ENCODE measurements around the gene EEF1E1. TPM values are rescaled to one million over a fixed set of nuclear protein-coding genes. Genes with fewer than 3 reads are reported as not detected.

The EEF1E1 gene
- total and polyA plus RNA-seq, 9 of the 15 experiments (the other 6 are each of a cell fraction or from before 2014, with no cell fraction given), result 135 to 1,355 (median 327) TPM

DNA sequence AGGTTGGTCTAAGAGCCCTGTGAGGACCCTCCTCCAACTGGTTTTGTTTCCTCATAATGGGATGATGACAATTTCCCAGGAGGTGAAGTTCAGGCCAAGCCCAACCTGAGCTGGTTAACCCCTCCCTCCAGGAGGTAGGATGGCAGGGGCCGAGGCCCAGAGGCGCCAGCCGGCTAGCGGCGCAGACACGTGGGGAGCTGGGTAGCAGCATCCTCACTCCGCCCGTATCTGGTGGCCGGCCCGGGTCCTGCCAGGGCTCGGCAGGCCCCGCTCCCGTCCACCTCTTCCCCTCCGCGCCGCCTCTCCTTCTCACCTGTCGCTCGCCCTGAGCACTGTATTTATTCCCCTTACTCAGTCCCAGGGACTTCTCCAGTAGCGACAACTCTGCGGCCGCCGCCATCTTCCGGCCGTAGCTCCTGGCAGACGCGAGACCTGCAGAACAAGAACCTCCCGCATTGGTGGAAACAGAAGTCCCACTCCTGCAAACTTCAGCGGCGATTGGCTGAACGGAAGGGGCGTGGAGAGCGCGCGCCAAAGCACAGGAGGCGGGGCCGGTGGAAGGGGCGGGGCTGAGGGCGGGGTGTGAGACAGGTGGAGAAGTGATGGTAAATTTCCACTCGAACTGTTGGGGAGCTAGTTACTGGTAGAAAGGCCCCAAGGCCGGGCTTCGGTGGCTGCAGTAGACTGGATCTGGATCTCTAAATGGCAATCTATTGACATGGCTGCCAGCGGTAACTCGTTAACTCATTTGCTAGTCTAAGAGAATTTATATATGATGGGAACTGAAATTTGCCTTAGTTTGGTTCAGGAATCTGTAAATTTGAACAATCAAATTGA is at the start of gene EEF1E1 (continued):
- TF ChIP-seq, protein P1, sequence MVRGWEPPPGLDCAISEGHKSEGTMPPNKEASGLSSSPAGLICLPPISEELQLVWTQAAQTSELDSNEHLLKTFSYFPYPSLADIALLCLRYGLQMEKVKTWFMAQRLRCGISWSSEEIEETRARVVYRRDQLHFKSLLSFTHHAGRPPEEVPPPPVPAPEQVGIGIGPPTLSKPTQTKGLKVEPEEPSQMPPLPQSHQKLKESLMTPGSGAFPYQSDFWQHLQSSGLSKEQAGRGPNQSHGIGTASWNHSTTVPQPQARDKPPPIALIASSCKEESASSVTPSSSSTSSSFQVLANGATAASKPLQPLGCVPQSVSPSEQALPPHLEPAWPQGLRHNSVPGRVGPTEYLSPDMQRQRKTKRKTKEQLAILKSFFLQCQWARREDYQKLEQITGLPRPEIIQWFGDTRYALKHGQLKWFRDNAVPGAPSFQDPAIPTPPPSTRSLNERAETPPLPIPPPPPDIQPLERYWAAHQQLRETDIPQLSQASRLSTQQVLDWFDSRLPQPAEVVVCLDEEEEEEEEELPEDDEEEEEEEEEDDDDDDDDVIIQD (CRISPR knock-in tag; IDR thresholded peaks at IDR 0.05), result no peak
- TF ChIP-seq NR4A1 (CRISPR knock-in tag; IDR thresholded peaks at IDR 0.05) (no peak), NR4A1 (tag; IDR thresholded peaks at IDR 0.05) (no peak), GTF3C2 (IDR thresholded peaks at IDR 0.05; ENCODE audit: borderline replicate concordance, extremely low read depth, insufficient read length) (no peak), SIN3A (IDR thresholded peaks at IDR 0.05; ENCODE audit: borderline replicate concordance in 2 of 2, control insufficient read depth in 1 of 2, low read depth in 2 of 2, low read length in 2 of 2) (peak; percentile 52 to 88; a peak in 3 of 4 replicates), ZBTB2 (IDR thresholded peaks at IDR 0.05) (no peak), KDM5B (IDR thresholded peaks at IDR 0.05; ENCODE audit: insufficient replicate concordance, low read depth, low read length) (peak; percentile 80), NFIX (CRISPR knock-in tag; IDR thresholded peaks at IDR 0.05; ENCODE audit: low read depth) (no peak), GTF2F1 (IDR thresholded peaks at IDR 0.05; ENCODE audit: low read depth, low read length) (0 out of 2 replicates have a peak, but pooled peaks have one; percentile 34), ZKSCAN1 (IDR thresholded peaks at IDR 0.05; ENCODE audit: low read depth, low read length) (no peak), ZMIZ1 (IDR thresholded peaks at IDR 0.05; ENCODE audit: low read depth in 2 of 2, low read length in 2 of 2) (peak; percentile 46 to 57; a peak in 1 of 4 replicates)
- TF ChIP-seq, protein P2, sequence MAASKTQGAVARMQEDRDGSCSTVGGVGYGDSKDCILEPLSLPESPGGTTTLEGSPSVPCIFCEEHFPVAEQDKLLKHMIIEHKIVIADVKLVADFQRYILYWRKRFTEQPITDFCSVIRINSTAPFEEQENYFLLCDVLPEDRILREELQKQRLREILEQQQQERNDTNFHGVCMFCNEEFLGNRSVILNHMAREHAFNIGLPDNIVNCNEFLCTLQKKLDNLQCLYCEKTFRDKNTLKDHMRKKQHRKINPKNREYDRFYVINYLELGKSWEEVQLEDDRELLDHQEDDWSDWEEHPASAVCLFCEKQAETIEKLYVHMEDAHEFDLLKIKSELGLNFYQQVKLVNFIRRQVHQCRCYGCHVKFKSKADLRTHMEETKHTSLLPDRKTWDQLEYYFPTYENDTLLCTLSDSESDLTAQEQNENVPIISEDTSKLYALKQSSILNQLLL (CRISPR knock-in tag; IDR thresholded peaks at IDR 0.05; ENCODE audit: borderline replicate concordance), result no peak
